HEK293 (cell line): ENCODE measurements around the gene MTCL1.

Source experiments
- CTCF ChIA-PET: fragments of 350-600 bp; formaldehyde crosslinking; extraction: SDS; loops from one replicate; lab custom pipeline; 2021; ENCODE audit warnings: antibody characterized with exemption; lab: Yijun Ruan, JAX
- POLR2A ChIA-PET: fragments of 300-600 bp; formaldehyde crosslinking; extraction: SDS; loops from one replicate; lab custom pipeline; 2020; ENCODE audit warnings: antibody characterized with exemption, inconsistent platforms; lab: Yijun Ruan, JAX
- H3K27ac ChIP-seq: fragments of 200-500 bp; sonication (Bioruptor generic); 2 replicates; pipeline ENCODE4 v1.5.1; 2014; ENCODE audit warnings: low read depth, low read length, control low read depth, inconsistent platforms; ENCODE audit errors: extremely low read depth
- H3K36me3 ChIP-seq, 2 experiments: fragments of 200-500 bp in 1 of 2; sonication (Bioruptor generic) in 1 of 2; 1 replicate in 1 of 2; 2 replicates in 1 of 2; pipeline ENCODE4 v1.5.1; 2014 to 2017; ENCODE audit warnings: inconsistent platforms in 2 of 2, low read length in 2 of 2; ENCODE audit not compliant: control insufficient read depth in 2 of 2, insufficient read depth in 1 of 2
- H3K4me1 ChIP-seq: fragments of 200-500 bp; sonication (Bioruptor generic); 2 replicates; pipeline ENCODE4 v1.5.1; 2014; ENCODE audit warnings: mild to moderate bottlenecking, low read length, inconsistent platforms; ENCODE audit not compliant: control insufficient read depth, insufficient read depth
- H3K4me3 ChIP-seq: 2 replicates; pipeline ENCODE4 v1.5.1; 2011; ENCODE audit warnings: low read depth, mild to moderate bottlenecking, control low read depth, low read length, moderate library complexity
- H3K9me3 ChIP-seq: fragments of 200-500 bp; sonication (Bioruptor generic); 2 replicates; pipeline ENCODE4 v1.5.1; 2014; ENCODE audit warnings: low read depth, low read length, inconsistent platforms; ENCODE audit not compliant: control insufficient read depth, insufficient read depth
- BCL6B ChIP-seq: fragments of 450-650 bp; formaldehyde crosslinking; IDR thresholded peaks from 2 replicates; pipeline ENCODE4 v1.5.1; 2017; ENCODE audit warnings: missing biosample characterization, missing genetic modification characterization
- EGR2 ChIP-seq: fragments of 450-650 bp; formaldehyde crosslinking; IDR thresholded peaks from 2 replicates; pipeline ENCODE4 v1.5.1; 2016; ENCODE audit warnings: low read depth, missing biosample characterization, missing genetic modification characterization
- FEZF1 ChIP-seq: fragments of 450-650 bp; formaldehyde crosslinking; IDR thresholded peaks from 2 replicates; pipeline ENCODE4 v1.5.1; 2016; ENCODE audit warnings: missing biosample characterization, missing genetic modification characterization
- GLIS2 ChIP-seq: fragments of 450-650 bp; formaldehyde crosslinking; IDR thresholded peaks from 2 replicates; pipeline ENCODE4 v1.5.1; 2016; ENCODE audit warnings: missing biosample characterization, missing genetic modification characterization
- OVOL3 ChIP-seq: fragments of 450-650 bp; formaldehyde crosslinking; IDR thresholded peaks from 2 replicates; pipeline ENCODE4 v1.5.1; 2016; ENCODE audit warnings: missing biosample characterization, missing genetic modification characterization
- SP7 ChIP-seq: fragments of 450-650 bp; formaldehyde crosslinking; IDR thresholded peaks from 2 replicates; pipeline ENCODE4 v1.5.1; 2016; ENCODE audit warnings: missing biosample characterization, missing genetic modification characterization
- TRIM28 ChIP-seq: IDR thresholded peaks from 2 replicates; pipeline ENCODE4 v1.6.1; 2011; ENCODE audit warnings: low read length, control low read depth, borderline replicate concordance
- ZFP69B ChIP-seq: fragments of 450-650 bp; formaldehyde crosslinking; IDR thresholded peaks from 2 replicates; pipeline ENCODE4 v1.5.1; 2016; ENCODE audit warnings: missing biosample characterization, missing genetic modification characterization
- ZNF112 ChIP-seq: fragments of 450-650 bp; formaldehyde crosslinking; IDR thresholded peaks from 2 replicates; pipeline ENCODE4 v1.5.0; 2017; ENCODE audit warnings: missing biosample characterization, missing genetic modification characterization
- ZNF138 ChIP-seq: fragments of 450-650 bp; formaldehyde crosslinking; IDR thresholded peaks from 2 replicates; pipeline ENCODE4 v1.5.1; 2016; ENCODE audit warnings: missing biosample characterization, missing genetic modification characterization, borderline replicate concordance
- ZNF148 ChIP-seq: fragments of 450-650 bp; formaldehyde crosslinking; IDR thresholded peaks from 2 replicates; pipeline ENCODE4 v1.5.0; 2017; ENCODE audit warnings: missing biosample characterization, missing genetic modification characterization, borderline replicate concordance
- ZNF202 ChIP-seq: fragments of 450-650 bp; formaldehyde crosslinking; IDR thresholded peaks from 2 replicates; pipeline ENCODE4 v1.5.1; 2016; ENCODE audit warnings: missing biosample characterization, missing genetic modification characterization, borderline replicate concordance
- ZNF223 ChIP-seq: fragments of 450-650 bp; formaldehyde crosslinking; IDR thresholded peaks from 2 replicates; pipeline ENCODE4 v1.5.1; 2016; ENCODE audit warnings: missing biosample characterization, missing genetic modification characterization
- ZNF248 ChIP-seq: fragments of 450-650 bp; formaldehyde crosslinking; IDR thresholded peaks from 2 replicates; pipeline ENCODE4 v1.5.1; 2017; ENCODE audit warnings: missing biosample characterization, missing genetic modification characterization
- ZNF335 ChIP-seq: fragments of 450-650 bp; formaldehyde crosslinking; conservative IDR thresholded peaks from 2 replicates; pipeline ENCODE4 v1.5.1; 2016; ENCODE audit warnings: missing biosample characterization, missing genetic modification characterization
- ZNF416 ChIP-seq: fragments of 450-650 bp; formaldehyde crosslinking; IDR thresholded peaks from 2 replicates; pipeline ENCODE4 v1.5.1; 2016; ENCODE audit warnings: missing biosample characterization, missing genetic modification characterization
- ZNF449 ChIP-seq: fragments of 450-650 bp; formaldehyde crosslinking; IDR thresholded peaks from 2 replicates; pipeline ENCODE4 v1.5.1; 2017; ENCODE audit warnings: missing biosample characterization, mild to moderate bottlenecking, missing genetic modification characterization, moderate library complexity
- ZNF510 ChIP-seq: fragments of 450-650 bp; formaldehyde crosslinking; IDR thresholded peaks from 2 replicates; pipeline ENCODE4 v1.5.1; 2018; ENCODE audit warnings: mild to moderate bottlenecking, missing genetic modification characterization, missing biosample characterization; ENCODE audit not compliant: insufficient replicate concordance
- ZNF560 ChIP-seq: fragments of 450-650 bp; formaldehyde crosslinking; IDR thresholded peaks from 2 replicates; pipeline ENCODE4 v1.5.1; 2017; ENCODE audit warnings: missing biosample characterization, missing genetic modification characterization, borderline replicate concordance
- ZNF610 ChIP-seq: fragments of 450-650 bp; formaldehyde crosslinking; IDR thresholded peaks from 2 replicates; pipeline ENCODE4 v1.5.1; 2016; ENCODE audit warnings: missing biosample characterization, missing genetic modification characterization, borderline replicate concordance
- ZNF677 ChIP-seq: fragments of 450-650 bp; IDR thresholded peaks from 2 replicates; pipeline ENCODE4 v1.5.0; 2018; ENCODE audit warnings: missing biosample characterization, mild to moderate bottlenecking, missing genetic modification characterization, moderate library complexity
- ZNF843 ChIP-seq: fragments of 450-650 bp; formaldehyde crosslinking; IDR thresholded peaks from 2 replicates; pipeline ENCODE4 v1.5.1; 2016; ENCODE audit warnings: missing biosample characterization, missing genetic modification characterization
- ZSCAN5A ChIP-seq: fragments of 450-650 bp; formaldehyde crosslinking; IDR thresholded peaks from 2 replicates; pipeline ENCODE4 v1.5.1; 2016; ENCODE audit warnings: missing biosample characterization, missing genetic modification characterization
- TF ChIP-seq, protein P1 (sequence below): fragments of 450-650 bp; formaldehyde crosslinking; IDR thresholded peaks from 2 replicates; pipeline ENCODE4 v1.5.1; 2016; ENCODE audit warnings: missing biosample characterization, missing genetic modification characterization

The MTCL1 gene

DNA sequence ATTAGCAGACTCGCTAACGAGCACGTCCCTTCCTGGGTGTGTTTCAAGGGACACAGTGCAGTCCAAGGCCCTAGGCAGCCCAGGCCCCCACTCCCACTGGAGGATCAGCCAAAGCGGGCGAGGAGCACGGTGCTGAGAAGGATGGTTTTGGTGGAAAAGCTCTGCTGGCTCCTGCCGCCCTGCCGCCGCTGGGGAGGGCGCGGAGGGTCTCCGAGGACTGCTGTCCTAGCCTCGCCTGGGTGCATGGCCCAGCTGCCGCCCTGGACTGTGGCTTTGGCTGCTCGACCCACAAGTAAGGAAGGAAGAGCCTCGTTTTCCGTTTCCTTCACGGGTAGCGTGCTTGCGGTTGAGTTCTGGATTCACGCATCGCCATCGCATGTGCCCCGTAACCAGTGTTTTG lies 79.9 kb downstream of the MTCL1 start:
- POLR2A ChIA-PET = no interaction called here
- CTCF ChIA-PET = interaction anchor here (0.6 kb wide), 1 partner anchor 18 kb away, joined by 4 read pairs; no protein-coding TSS in a partner anchor
- Histone ChIP-seq H3K4me1 (no peaks in the 10 kb centered on the region), H3K27ac (no peak overlapping the region), H3K9me3 (no peaks in the 10 kb centered on the region)
- TF ChIP-seq ZNF138 = no peak
- TF ChIP-seq, protein P1, sequence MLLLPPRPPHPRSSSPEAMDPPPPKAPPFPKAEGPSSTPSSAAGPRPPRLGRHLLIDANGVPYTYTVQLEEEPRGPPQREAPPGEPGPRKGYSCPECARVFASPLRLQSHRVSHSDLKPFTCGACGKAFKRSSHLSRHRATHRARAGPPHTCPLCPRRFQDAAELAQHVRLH = no peak
- no peak for TF ChIP-seq ZNF677 (tag by site-specific recombination)
- no peak for TF ChIP-seq GLIS2
- no peak for TF ChIP-seq ZNF248 (tag by site-specific recombination)
- no peak for TF ChIP-seq ZNF843
- no peak for TF ChIP-seq ZFP69B (tag by site-specific recombination)
- TF ChIP-seq ZNF112 (tag by site-specific recombination) = no peak
- TF ChIP-seq ZNF560 (tag by site-specific recombination) = no peak
- no peak for TF ChIP-seq ZNF223 (tag by site-specific recombination)
- no peak for TF ChIP-seq OVOL3
- no peak for TF ChIP-seq ZSCAN5A (tag by site-specific recombination)
- TF ChIP-seq BCL6B (tag by site-specific recombination) = no peak
- no peak for TF ChIP-seq ZNF610
- TF ChIP-seq FEZF1 (tag by site-specific recombination) = no peak
- no peak for TF ChIP-seq ZNF449 (tag by site-specific recombination)
- TF ChIP-seq ZNF202 = no peak
- no peak for TF ChIP-seq EGR2 (tag by site-specific recombination)
- TF ChIP-seq ZNF335 (tag by site-specific recombination) = no peak
- TF ChIP-seq TRIM28 = no peak
- TF ChIP-seq, all 188 proteins: peak for 0
- no peak overlapping the region for H3K4me3 ChIP-seq
- H3K36me3 ChIP-seq = peaks cover 0 to 29% of the 10 kb centered on the region in 2 experiments; a peak in 1 of 3 replicates

GRCh38 chr18:8785855-8786482 lies 80.6 kb downstream of the MTCL1 start:
- CTCF ChIA-PET = interaction anchor here (0.5 kb wide), 1 partner anchor 11 kb away, joined by 3 read pairs; no protein-coding TSS in a partner anchor
- Histone ChIP-seq H3K36me3 (peaks cover 0 to 29% of the 10 kb centered on the region in 2 experiments; a peak in 1 of 3 replicates), H3K4me3 (no peak overlapping the region), H3K27ac (no peak overlapping the region), H3K4me1 (no peaks in the 10 kb centered on the region), H3K9me3 (no peaks in the 10 kb centered on the region)
- POLR2A ChIA-PET = no interaction called here
- no peak for TF ChIP-seq ZNF510 (tag by site-specific recombination)
- TF ChIP-seq SP7 = no peak
- no peak for TF ChIP-seq ZNF416 (tag by site-specific recombination)
- TF ChIP-seq ZNF148 (tag by site-specific recombination) = no peak
